ENCODE results near the gene SLC16A7.

Gene SLC16A7

GRCh38 chr12:59643550-59643949, 47.7 kb downstream of the SLC16A7 start:
- DNase-seq: no peak
- Mint-ChIP-seq H3K4me1 (no peaks in the 10 kb centered on the region), H3K4me3 (no peak overlapping the region), H3K27me3 (no peaks in the 10 kb centered on the region), H3K36me3 (peaks cover 50% of the 10 kb centered on the region), H3K27ac (no peak overlapping the region), H3K9me3 (peaks cover 22% of the 10 kb centered on the region)
- CTCF ChIA-PET: no interaction called here

- Mint-ChIP-seq H3K4me3 (no peak overlapping the region), H3K27me3 (no peaks in the 10 kb centered on the region), H3K9me3 (peaks cover 22% of the 10 kb centered on the region), H3K27ac (no peak overlapping the region), H3K4me1 (no peaks in the 10 kb centered on the region), H3K36me3 (peaks cover 52% of the 10 kb centered on the region)
- CTCF ChIA-PET: no interaction called here
- DNase-seq: no peak
Observed at GRCh38 chr12:59645242-59645641, 49.4 kb downstream of the SLC16A7 start.

- CTCF ChIA-PET: no interaction called here
- H3K36me3 Mint-ChIP-seq: peaks cover 52% of the 10 kb centered on the region
- H3K27me3 Mint-ChIP-seq: no peaks in the 10 kb centered on the region
- peaks cover 22% of the 10 kb centered on the region for H3K9me3 Mint-ChIP-seq
- H3K4me1 Mint-ChIP-seq: no peaks in the 10 kb centered on the region
- no peak overlapping the region for H3K4me3 Mint-ChIP-seq
- no peak for DNase-seq
- H3K27ac Mint-ChIP-seq: no peak overlapping the region
Observed at GRCh38 chr12:59646636-59647035, 50.8 kb downstream of the SLC16A7 start.

- CTCF ChIA-PET: no interaction called here
- Mint-ChIP-seq H3K36me3 (peaks cover 35% of the 10 kb centered on the region), H3K4me3 (no peak overlapping the region), H3K27me3 (no peaks in the 10 kb centered on the region), H3K4me1 (no peaks in the 10 kb centered on the region), H3K27ac (no peak overlapping the region), H3K9me3 (peaks cover 19% of the 10 kb centered on the region)
- no peak for DNase-seq
Observed at GRCh38 chr12:59649203-59649602, 53.4 kb downstream of the SLC16A7 start.

- Mint-ChIP-seq H3K27ac (no peak overlapping the region), H3K4me1 (no peaks in the 10 kb centered on the region), H3K36me3 (peaks cover 26% of the 10 kb centered on the region), H3K27me3 (no peaks in the 10 kb centered on the region), H3K4me3 (no peak overlapping the region), H3K9me3 (peaks cover 8% of the 10 kb centered on the region)
- CTCF ChIA-PET: no interaction called here
- no peak for DNase-seq
Observed at GRCh38 chr12:59650588-59651228, 54.9 kb downstream of the SLC16A7 start.

- CTCF ChIA-PET: no interaction called here
Observed at GRCh38 chr12:59651229-59651920, 55.5 kb downstream of the SLC16A7 start.

DNA sequence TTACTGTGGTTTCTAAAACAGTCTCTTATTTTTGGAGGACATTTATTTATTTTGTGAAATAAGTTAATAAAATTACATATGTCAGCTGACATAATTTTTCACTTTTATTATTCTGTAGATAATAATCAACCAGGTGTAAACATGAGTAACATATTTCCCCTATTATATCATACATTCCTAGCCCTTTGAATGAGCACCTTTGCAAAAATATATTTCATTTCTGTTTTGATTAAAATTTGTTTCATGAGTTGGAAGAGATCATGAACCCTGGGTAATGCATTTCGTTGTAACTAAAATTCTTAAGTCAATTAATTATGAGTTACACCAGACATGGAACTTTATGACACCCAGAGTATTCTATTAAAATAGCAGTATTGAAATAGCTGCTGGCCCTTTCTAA, 56.3 kb downstream of the SLC16A7 start:
- H3K36me3 Mint-ChIP-seq: peaks cover 15% of the 10 kb centered on the region
- CTCF ChIA-PET: no interaction called here
- H3K9me3 Mint-ChIP-seq: peaks cover 3% of the 10 kb centered on the region
- DNase-seq: no peak
- H3K4me1 Mint-ChIP-seq: no peaks in the 10 kb centered on the region
- H3K27ac Mint-ChIP-seq: no peak overlapping the region
- H3K4me3 Mint-ChIP-seq: no peak overlapping the region
- H3K27me3 Mint-ChIP-seq: no peaks in the 10 kb centered on the region

More at GRCh38 chr12:59651229-59651920, 55.5 kb downstream of the SLC16A7 start:
- H3K27ac Mint-ChIP-seq: no peak overlapping the region
- no peaks in the 10 kb centered on the region for H3K4me1 Mint-ChIP-seq
- peaks cover 8% of the 10 kb centered on the region for H3K9me3 Mint-ChIP-seq
- H3K27me3 Mint-ChIP-seq: no peaks in the 10 kb centered on the region
- no peak for DNase-seq
- H3K36me3 Mint-ChIP-seq: peaks cover 20% of the 10 kb centered on the region
- no peak overlapping the region for H3K4me3 Mint-ChIP-seq

- CTCF ChIA-PET: no interaction called here
- Mint-ChIP-seq H3K36me3 (peaks cover 9% of the 10 kb centered on the region), H3K4me3 (no peak overlapping the region)
Observed at GRCh38 chr12:59654061-59654460, 58.2 kb downstream of the SLC16A7 start.

DNA sequence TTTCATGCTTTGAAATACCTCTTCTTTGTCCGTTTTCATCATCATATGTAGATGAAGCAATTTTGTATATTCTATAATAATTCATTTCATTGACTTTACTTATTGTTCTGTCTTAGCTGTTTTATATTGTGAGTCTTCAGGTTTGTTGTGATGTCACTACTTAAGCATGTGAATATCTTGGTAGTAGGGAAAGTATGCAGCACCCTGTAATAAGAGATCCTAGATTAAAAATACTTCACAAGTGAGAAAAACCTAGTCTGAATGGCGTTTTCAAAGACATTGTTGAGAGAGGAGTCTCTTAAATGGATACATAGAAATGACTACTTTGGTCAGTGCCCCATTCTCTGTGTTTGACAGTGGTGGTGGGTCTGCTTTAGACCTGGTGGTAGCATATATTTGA, 61.4 kb downstream of the SLC16A7 start:
- CTCF ChIA-PET: no interaction called here
- H3K36me3 Mint-ChIP-seq: peaks cover 11% of the 10 kb centered on the region
- no peaks in the 10 kb centered on the region for H3K4me1 Mint-ChIP-seq
- H3K9me3 Mint-ChIP-seq: no peaks in the 10 kb centered on the region
- no peaks in the 10 kb centered on the region for H3K27me3 Mint-ChIP-seq
- no peak overlapping the region for H3K27ac Mint-ChIP-seq
- no peak overlapping the region for H3K4me3 Mint-ChIP-seq
- DNase-seq: no peak

More at GRCh38 chr12:59654061-59654460, 58.2 kb downstream of the SLC16A7 start:
- H3K27ac Mint-ChIP-seq: no peak overlapping the region
- no peaks in the 10 kb centered on the region for H3K27me3 Mint-ChIP-seq
- no peaks in the 10 kb centered on the region for H3K9me3 Mint-ChIP-seq
- no peaks in the 10 kb centered on the region for H3K4me1 Mint-ChIP-seq
- no peak for DNase-seq

DNA sequence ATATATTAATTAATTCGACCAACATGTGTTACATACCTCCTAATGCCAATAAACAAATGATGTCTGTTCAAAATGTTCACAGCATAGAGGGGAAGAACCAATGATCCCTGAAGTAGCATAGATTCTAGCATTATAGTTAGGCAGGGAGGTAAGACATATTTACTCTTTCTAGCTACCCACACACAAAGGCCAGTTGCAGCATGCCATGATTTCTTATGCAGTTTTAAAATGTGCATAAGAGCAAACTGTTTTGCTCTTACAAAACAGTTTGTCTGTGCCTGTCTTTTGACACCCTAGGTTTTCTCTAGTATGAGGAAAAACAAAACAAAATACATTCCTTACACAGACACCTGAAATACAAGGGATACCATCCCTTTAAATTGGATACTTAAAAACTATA, 61.9 kb downstream of the SLC16A7 start:
- H3K27me3 Mint-ChIP-seq: no peaks in the 10 kb centered on the region
- no peak for DNase-seq
- H3K36me3 Mint-ChIP-seq: peaks cover 11% of the 10 kb centered on the region
- H3K27ac Mint-ChIP-seq: no peak overlapping the region
- CTCF ChIA-PET: no interaction called here
- H3K9me3 Mint-ChIP-seq: no peaks in the 10 kb centered on the region
- no peak overlapping the region for H3K4me3 Mint-ChIP-seq
- H3K4me1 Mint-ChIP-seq: no peaks in the 10 kb centered on the region

DNA sequence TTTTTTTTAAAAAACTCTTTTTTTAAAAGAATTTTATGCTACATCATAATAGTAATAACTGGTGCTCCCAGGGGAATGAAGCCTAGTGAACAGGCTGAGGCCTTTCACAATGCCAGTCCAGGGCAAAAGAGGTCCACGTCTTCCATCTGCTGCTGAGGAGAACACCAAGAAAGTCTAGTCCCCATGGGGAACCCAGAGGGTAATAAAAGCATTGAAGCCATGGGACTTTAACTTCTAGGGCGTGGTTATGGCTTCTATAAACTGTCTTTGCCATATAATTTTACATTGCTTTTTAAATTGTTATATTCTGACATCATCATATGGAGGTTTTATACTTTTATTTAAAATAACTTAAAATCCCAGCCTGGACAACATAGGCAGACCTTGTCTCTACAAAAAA, 64.3 kb downstream of the SLC16A7 start:
- DNase-seq: no peak
- CTCF ChIA-PET: no interaction called here
- Mint-ChIP-seq H3K4me1 (no peaks in the 10 kb centered on the region), H3K9me3 (no peaks in the 10 kb centered on the region), H3K36me3 (peaks cover 13% of the 10 kb centered on the region), H3K27me3 (no peaks in the 10 kb centered on the region), H3K27ac (no peak overlapping the region), H3K4me3 (no peak overlapping the region)

- no peak overlapping the region for H3K4me3 Mint-ChIP-seq
- no peak for DNase-seq
- H3K9me3 Mint-ChIP-seq: peaks cover 3% of the 10 kb centered on the region
- no peaks in the 10 kb centered on the region for H3K27me3 Mint-ChIP-seq
- CTCF ChIA-PET: no interaction called here
- no peaks in the 10 kb centered on the region for H3K4me1 Mint-ChIP-seq
- H3K27ac Mint-ChIP-seq: no peak overlapping the region
- peaks cover 16% of the 10 kb centered on the region for H3K36me3 Mint-ChIP-seq
Observed at GRCh38 chr12:59660921-59661597, 65.2 kb downstream of the SLC16A7 start.

GRCh38 chr12:59664495-59664894, 68.7 kb downstream of the SLC16A7 start:
- Mint-ChIP-seq H3K9me3 (peaks cover 18% of the 10 kb centered on the region), H3K4me3 (no peak overlapping the region), H3K27me3 (no peaks in the 10 kb centered on the region), H3K4me1 (no peaks in the 10 kb centered on the region), H3K36me3 (peaks cover 36% of the 10 kb centered on the region), H3K27ac (no peak overlapping the region)
- no peak for DNase-seq
- CTCF ChIA-PET: no interaction called here

DNA sequence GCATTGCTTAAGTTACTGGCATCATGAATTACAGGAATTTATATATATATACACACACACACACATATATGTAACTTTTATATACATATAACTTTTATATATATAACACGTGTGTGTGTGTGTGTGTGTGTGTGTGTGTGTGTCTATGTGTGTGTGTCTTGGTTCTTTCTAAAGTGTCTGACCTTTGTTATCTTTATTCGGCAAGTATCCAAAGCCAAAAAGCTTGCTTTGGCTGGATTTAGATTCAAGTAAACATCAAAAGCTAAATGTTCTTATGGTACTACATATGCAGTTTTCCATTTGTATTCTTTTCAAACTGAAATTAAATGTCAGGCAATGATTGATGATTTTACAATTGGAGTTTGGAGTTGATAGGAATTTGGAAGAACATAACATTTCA, 69.9 kb downstream of the SLC16A7 start:
- Mint-ChIP-seq H3K9me3 (peaks cover 18% of the 10 kb centered on the region), H3K36me3 (peaks cover 33% of the 10 kb centered on the region), H3K4me3 (no peak overlapping the region), H3K27me3 (no peaks in the 10 kb centered on the region), H3K4me1 (no peaks in the 10 kb centered on the region), H3K27ac (no peak overlapping the region)
- CTCF ChIA-PET: no interaction called here
- no peak for DNase-seq

DNA sequence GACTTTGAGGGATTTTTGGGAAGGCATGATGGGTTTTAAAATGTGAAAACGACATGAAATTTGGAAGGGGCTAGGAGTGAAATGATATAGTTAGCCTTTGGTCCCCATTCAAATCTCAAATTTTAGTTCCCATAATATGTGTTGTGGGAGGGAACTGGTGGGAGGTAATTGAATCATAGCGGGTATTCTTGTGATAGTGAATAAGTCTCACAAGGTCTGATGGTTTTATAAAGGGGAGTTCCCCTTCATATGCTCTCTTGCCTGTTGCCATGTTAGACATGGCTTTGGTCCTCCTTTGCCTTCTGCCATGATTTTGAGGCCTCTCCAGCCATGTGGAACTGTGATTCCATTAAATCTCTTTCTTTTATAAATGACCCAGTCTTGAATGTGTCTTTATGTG, 72.8 kb downstream of the SLC16A7 start:
- CTCF ChIA-PET: no interaction called here
- no peak for DNase-seq
- no peak overlapping the region for H3K27ac Mint-ChIP-seq
- H3K36me3 Mint-ChIP-seq: peaks cover 33% of the 10 kb centered on the region
- peaks cover 18% of the 10 kb centered on the region for H3K9me3 Mint-ChIP-seq
- no peaks in the 10 kb centered on the region for H3K27me3 Mint-ChIP-seq
- no peak overlapping the region for H3K4me3 Mint-ChIP-seq
- no peaks in the 10 kb centered on the region for H3K4me1 Mint-ChIP-seq
